ENCODE results near the gene AATK. TPM values are rescaled to one million over a fixed set of nuclear protein-coding genes. Genes with fewer than 3 reads are reported as not detected.

AATK gene
- total and polyA plus RNA-seq, 2 of the 4 experiments (the other 2 are of a cell fraction), result under 0.01 to 0.21 TPM

GRCh38 chr17:81108220-81108619, 57.8 kb downstream of the AATK start:
- no peaks in the 10 kb centered on the region for H3K9me1 ChIP-seq (ENCODE audit: insufficient read depth, low read length)
- intact Hi-C loops (cut with micrococcal nuclease) (no loop called here), in situ Hi-C loops (cut with MboI; ENCODE audit: low sequenced_read_pairs) (no loop called here), dilution Hi-C loops (cut with HindIII; ENCODE audit: low sequenced_read_pairs, unreplicated experiment) (no loop called here)
- ATAC-seq (ENCODE audit: low read depth) (no peak), DNase-seq (no peak)
- no peak overlapping the region for H2AFZ ChIP-seq (replicated peaks; ENCODE audit: low read length, poor library complexity)
- no peak overlapping the region for H3K4me3 ChIP-seq (ENCODE audit: insufficient read depth, low read depth, low read length)
- TF ChIP-seq MAFK (IDR thresholded peaks at IDR 0.05; ENCODE audit: low read depth, low read length) (no peak), MAZ (IDR thresholded peaks at IDR 0.05; ENCODE audit: borderline replicate concordance, low read depth, low read length) (no peak), MXI1 (IDR thresholded peaks at IDR 0.05; ENCODE audit: borderline replicate concordance, low read depth, low read length) (no peak), USF2 (IDR thresholded peaks at IDR 0.05; ENCODE audit: low read depth, low read length) (no peak), NFE2L2 (IDR thresholded peaks at IDR 0.05; ENCODE audit: low read depth, low read length) (no peak), FOS (IDR thresholded peaks at IDR 0.05; ENCODE audit: low read depth, low read length) (no peak), RCOR1 (IDR thresholded peaks at IDR 0.05; ENCODE audit: insufficient replicate concordance, low read length) (no peak), CHD1 (IDR thresholded peaks at IDR 0.05; ENCODE audit: low read depth, low read length) (no peak), RFX5 (IDR thresholded peaks at IDR 0.05; ENCODE audit: low read depth, low read length) (no peak), SMC3 (IDR thresholded peaks at IDR 0.05; ENCODE audit: low read depth, low read length) (no peak), RAD21 (IDR thresholded peaks at IDR 0.05; ENCODE audit: low read length) (no peak), CEBPB (IDR thresholded peaks at IDR 0.05; ENCODE audit: low read depth, low read length) (no peak), POLR2A (IDR thresholded peaks at IDR 0.05; ENCODE audit: low read depth, low read length) (no peak), CTCF (conservative IDR thresholded peaks at IDR 0.05; ENCODE audit: low read depth, low read length) (no peak)
- H3K14ac ChIP-seq (replicated peaks; ENCODE audit: low read depth, low read length), result no peak overlapping the region
- H3K4ac ChIP-seq (ENCODE audit: low read depth, low read length), result no peak overlapping the region
- no peak overlapping the region for H3K9ac ChIP-seq (ENCODE audit: low read depth, low read length)
- no peaks in the 10 kb centered on the region for H4K20me1 ChIP-seq (ENCODE audit: insufficient read depth, low read length)
- H3K27ac ChIP-seq (ENCODE audit: insufficient read depth, low read length), result no peak overlapping the region
- H2AK5ac ChIP-seq (ENCODE audit: low read depth, low read length), result no peak overlapping the region
- ChIA-PET CTCF (interaction anchor here (0.6 kb wide), 1 partner anchor 85 kb away, joined by 3 read pairs; no protein-coding TSS in a partner anchor), POLR2A (ENCODE audit: unreplicated experiment) (no interaction called here)
- H3K9me3 ChIP-seq (ENCODE audit: control insufficient read depth, insufficient read depth, low read length), result no peaks in the 10 kb centered on the region
- no peak overlapping the region for H2BK120ac ChIP-seq (ENCODE audit: low read depth, low read length)
- WGBS, 2 experiments (ENCODE audit: extremely low coverage in 2 of 2, insufficient read length in 1 of 2), result 100% methylated on average over 1 of the region's 9 CpGs; no CpG with 5 or more reads in 1 of the 2 experiments
- H3K4me1 ChIP-seq (ENCODE audit: control insufficient read depth, insufficient read depth, low read length), result no peaks in the 10 kb centered on the region
- H3K23ac ChIP-seq (ENCODE audit: low read depth, low read length), result no peak overlapping the region
- no peak overlapping the region for H4K91ac ChIP-seq (ENCODE audit: insufficient read depth, low read depth, low read length)
- no peak overlapping the region for H2BK5ac ChIP-seq (ENCODE audit: low read depth, low read length, poor library complexity, severe bottlenecking)
- H2BK15ac ChIP-seq (ENCODE audit: low read depth, low read length), result no peak overlapping the region
- no peak overlapping the region for H3K4me2 ChIP-seq (ENCODE audit: low read depth, low read length)
- no peak overlapping the region for H2AK9ac ChIP-seq (replicated peaks; ENCODE audit: low read depth, low read length, poor library complexity)
- H2BK20ac ChIP-seq (ENCODE audit: low read depth, low read length), result no peak overlapping the region
- no peaks in the 10 kb centered on the region for H3K27me3 ChIP-seq (ENCODE audit: control insufficient read depth, insufficient read depth, low read length)
- H3K36me3 ChIP-seq (ENCODE audit: control insufficient read depth, insufficient read depth, low read length), result peaks cover 5% of the 10 kb centered on the region; the same call in 1 of the 2 replicates
- no peak overlapping the region for H4K8ac ChIP-seq (ENCODE audit: low read depth in 2 of 2, low read length in 2 of 2)
- H4K5ac ChIP-seq (ENCODE audit: low read depth, low read length), result no peak overlapping the region
- H3K79me1 ChIP-seq (ENCODE audit: low read depth in 1 of 2, low read length in 2 of 2), result no peaks in the 10 kb centered on the region
- BruUV-seq (replicated peaks), result no TSS peak
- H3K56ac ChIP-seq (ENCODE audit: extremely low read depth, insufficient read depth, low read length), result no peak overlapping the region
- no peak overlapping the region for H3K18ac ChIP-seq (ENCODE audit: low read depth, low read length)

All from IMR-90 (cell line).